Lung (tissue), 12 donors: ENCODE measurements around the gene H1-8. TPM values are rescaled to one million over a fixed set of nuclear protein-coding genes. Genes with fewer than 3 reads are reported as not detected.

ENCODE experiments used
- ATAC-seq: fragments of 200-7000 bp; cut with Tn5 transposase; one replicate; pipeline ENCODE4 v1.9.1; 2020; ENCODE audit warnings: moderate number of reproducible peaks; ENCODE audit not compliant: insufficient read depth, low FRiP score
- DNase-seq, 3 donors: peaks; one replicate each; pipeline ENCODE4 v3.0.0-alpha.2; 2013 to 2017
- H3K27ac ChIP-seq, 2 donors: one replicate each; pipeline ENCODE4 v1.5.1; 2013; ENCODE audit warnings: mild to moderate bottlenecking in 2 of 2, moderate library complexity in 2 of 2, control low read depth in 1 of 2, inconsistent platforms in 1 of 2, low read depth in 1 of 2, low read length in 1 of 2
- H3K27me3 ChIP-seq, 3 donors: one replicate each; pipeline ENCODE4 v1.5.1; 2013; ENCODE audit warnings: low read length in 2 of 3; ENCODE audit not compliant: control insufficient read depth in 3 of 3, insufficient read depth in 3 of 3
- H3K36me3 ChIP-seq, 4 donors: one replicate each; pipeline ENCODE4 v1.5.1; 2013; ENCODE audit warnings: low read length in 4 of 4, mild to moderate bottlenecking in 1 of 4, moderate library complexity in 1 of 4; ENCODE audit not compliant: control insufficient read depth in 4 of 4, insufficient read depth in 4 of 4
- H3K4me1 ChIP-seq, 5 donors: one replicate each; pipeline ENCODE4 v1.5.1; 2013; ENCODE audit warnings: low read length in 5 of 5, mild to moderate bottlenecking in 2 of 5, moderate library complexity in 1 of 5; ENCODE audit not compliant: control insufficient read depth in 5 of 5, insufficient read depth in 5 of 5
- H3K4me3 ChIP-seq: one replicate; pipeline ENCODE4 v1.5.1; 2013; ENCODE audit warnings: mild to moderate bottlenecking, control low read depth, moderate library complexity
- H3K9ac ChIP-seq, 2 donors: one replicate each; pipeline ENCODE4 v1.5.1; 2013; ENCODE audit warnings: low read length in 2 of 2, control low read depth in 1 of 2; ENCODE audit not compliant: insufficient read depth in 1 of 2
- H3K9me3 ChIP-seq, 4 donors: one replicate each; pipeline ENCODE4 v1.5.1; 2013; ENCODE audit warnings: low read length in 3 of 4, mild to moderate bottlenecking in 1 of 4, moderate library complexity in 1 of 4; ENCODE audit not compliant: control insufficient read depth in 4 of 4, insufficient read depth in 3 of 4
- CTCF ChIP-seq: IDR thresholded peaks from 2 replicates; pipeline ENCODE4 v1.5.1; 2012; ENCODE audit warnings: mild to moderate bottlenecking; ENCODE audit errors: control extremely low read depth, extremely low read depth
- WGBS, 2 donors: extraction: QIAGEN DNeasy Blood & Tissue Kit; methylation state at CpG; one replicate each; pipeline ENCODE4 v1.1.7; 2013; 5-methylcytosine and 5-hydroxymethylcytosine counted together
- polyA plus RNA-seq, 2 donors: library from polyadenylated mRNA; stranded (reverse); fragments of 200-250 nt; gene quantifications; one replicate each; pipeline ENCODE4 v1.2.1, GENCODE V29; 2013
- total RNA-seq, 2 donors: library from RNA; depleted of rRNA in 1 of 2; stranded (reverse); fragments of >200 nt in 1 of 2; gene quantifications; one replicate each; pipeline ENCODE4 v1.2.1, GENCODE V29; 2014 to 2021
- donor health status: control.
- donor health status: control.
- donor health status: Bipolar disorder and iron deficiency.
- donor health status: healthy.
- donor health status: DM: yes; HTN: yes; CAD: no.

H1-8 gene
- total and polyA plus RNA-seq, 4 donors, result not detected

GRCh38 chr3:129584631-129585030 lies 41.7 kb downstream of the H1-8 start:
- no peaks in the 10 kb centered on the region for H3K9me3 ChIP-seq
- DNase-seq, result no peak
- H3K4me1 ChIP-seq, result peaks cover 0 to 15% (median 0%) of the 10 kb centered on the region in 5 donors
- H3K27me3 ChIP-seq, result no peaks in the 10 kb centered on the region
- no peak for ATAC-seq
- H3K36me3 ChIP-seq, result peaks cover 0 to 69% (median 32%) of the 10 kb centered on the region in 4 donors
- no peak overlapping the region for H3K27ac ChIP-seq
- no peak overlapping the region for H3K9ac ChIP-seq
- whole genome bisulfite sequencing, 2 donors, result 80 to 97% methylated on average over 3 of the region's 3 CpGs
- H3K4me3 ChIP-seq, result no peak overlapping the region
- TF ChIP-seq CTCF, result no peak

- TF ChIP-seq CTCF, result no peak
- no peak for DNase-seq
- no peak overlapping the region for H3K9ac ChIP-seq
- H3K27ac ChIP-seq, result no peak overlapping the region
- no peak for ATAC-seq
- WGBS, 2 donors, result 95 to 96% methylated on average over 25 to 27 of the region's 27 CpGs
- peaks cover 0 to 23% (median 0%) of the 10 kb centered on the region in 5 donors for H3K4me1 ChIP-seq
- H3K4me3 ChIP-seq, result no peak overlapping the region
- H3K27me3 ChIP-seq, result no peaks in the 10 kb centered on the region
- H3K36me3 ChIP-seq, result peaks cover 0 to 58% (median 32%) of the 10 kb centered on the region in 4 donors
- no peaks in the 10 kb centered on the region for H3K9me3 ChIP-seq
Measured at GRCh38 chr3:129585949-129586657, 43.1 kb downstream of the H1-8 start.

- Histone ChIP-seq H3K27ac (peak overlapping the region in 1 of 2 donors; percentile 16), H3K27me3 (no peaks in the 10 kb centered on the region), H3K36me3 (peaks cover 0 to 54% (median 32%) of the 10 kb centered on the region in 4 donors), H3K4me3 (no peak overlapping the region), H3K9ac (no peak overlapping the region), H3K9me3 (no peaks in the 10 kb centered on the region), H3K4me1 (peaks cover 0 to 25% (median 7%) of the 10 kb centered on the region in 5 donors)
- TF ChIP-seq CTCF, result no peak
- ATAC-seq, result peak; percentile 17
- WGBS, 2 donors, result 68 to 76% methylated on average over 17 of the region's 17 CpGs
- no peak for DNase-seq
Measured at GRCh38 chr3:129586746-129587430, 43.9 kb downstream of the H1-8 start.
